K562 (cell line): ENCODE data around the gene SAMD8. TPM values are rescaled to one million over a fixed set of nuclear protein-coding genes. Genes with fewer than 3 reads are reported as not detected.

Experiments used
- CHD2 ChIP-seq: IDR thresholded peaks from 2 replicates; pipeline ENCODE4 v1.6.1; 2011; ENCODE audit warnings: low read depth, low read length
- CREBBP ChIP-seq: IDR thresholded peaks from one replicate; pipeline ENCODE4 v1.6.1; 2012; ENCODE audit warnings: low read depth, mild to moderate bottlenecking, control low read depth, inconsistent platforms, low read length
- GABPB1 ChIP-seq: sonication (generic); formaldehyde crosslinking; IDR thresholded peaks from 2 replicates; pipeline ENCODE4 v1.8.0; 2022; ENCODE audit warnings: mild to moderate bottlenecking, missing genetic modification reagents
- KDM2B ChIP-seq: fragments of 250-450 bp; sonication (Bioruptor Pico); IDR thresholded peaks from 2 replicates; pipeline ENCODE4 v1.8.0; 2021; ENCODE audit warnings: mild to moderate bottlenecking, moderate library complexity
- NFE2L1 ChIP-seq: fragments of 450-650 bp; IDR thresholded peaks from 2 replicates; pipeline ENCODE4 v1.6.1; 2016; ENCODE audit warnings: missing genetic modification characterization, low read depth, mild to moderate bottlenecking, missing compliant biosample characterization, moderate library complexity, borderline replicate concordance
- RBM14 ChIP-seq: fragments of 200-400 bp; formaldehyde crosslinking; IDR thresholded peaks from 2 replicates; pipeline ENCODE4 v1.6.1; 2018; ENCODE audit warnings: low read depth, mild to moderate bottlenecking, low read length, moderate library complexity, borderline replicate concordance; ENCODE audit not compliant: insufficient read depth
- SIRT6 ChIP-seq: IDR thresholded peaks from one replicate; pipeline ENCODE4 v1.6.1; 2012; ENCODE audit warnings: low read depth, mild to moderate bottlenecking, control low read depth, inconsistent platforms, low read length, moderate library complexity
- ZNF41 ChIP-seq: fragments of 250-450 bp; sonication (Bioruptor Pico); conservative IDR thresholded peaks from 2 replicates; pipeline ENCODE4 v1.4.0; 2020; ENCODE audit warnings: mild to moderate bottlenecking
- polyA plus RNA-seq, 8 experiments: library from polyadenylated mRNA; depleted of rRNA in 4 of 8; stranded (reverse) in 5 of 8; unstranded in 3 of 8; fragments of >200 nt; fragmentation: Nextera tagmentation in 2 of 8; fragmentation: Illumina TruSeq in 1 of 8; extraction: Ambion mirVana in 2 of 8; extraction: Trizol in 1 of 8; gene quantifications; 2 replicates each; pipeline versions ENCODE4 v1.2.1 to v1.2.3, GENCODE V29; 2011 to 2014; ENCODE audit warnings: inconsistent platforms in 1 of 8, missing spikeins in 1 of 8
- total RNA-seq, 7 experiments: library from RNA; depleted of rRNA in 6 of 7; stranded (reverse); fragments of >200 nt in 6 of 7; fragmentation: Illumina TruSeq in 2 of 7; extraction: Trizol in 2 of 7; gene quantifications; 2 replicates each; pipeline versions ENCODE4 v1.2.1 to v1.2.3, GENCODE V29; 2011 to 2021; ENCODE audit warnings: low replicate concordance in 1 of 7
- TF ChIP-seq, protein P1 (sequence below), 2 experiments: fragments of 450-650 bp in 1 of 2; sonication (generic) in 1 of 2; formaldehyde crosslinking in 1 of 2; IDR thresholded peaks; 2 replicates each; pipeline versions ENCODE4 v1.7.1 to v1.9.0; 2016 to 2022; ENCODE audit warnings: inconsistent platforms in 1 of 2, mild to moderate bottlenecking in 1 of 2, missing genetic modification reagents in 1 of 2

Gene SAMD8
- total and polyA plus RNA-seq, 9 of the 15 experiments (the other 6 are each of a cell fraction or from before 2014, with no cell fraction given) = 2.7 to 16.1 (median 6.2) TPM

DNA sequence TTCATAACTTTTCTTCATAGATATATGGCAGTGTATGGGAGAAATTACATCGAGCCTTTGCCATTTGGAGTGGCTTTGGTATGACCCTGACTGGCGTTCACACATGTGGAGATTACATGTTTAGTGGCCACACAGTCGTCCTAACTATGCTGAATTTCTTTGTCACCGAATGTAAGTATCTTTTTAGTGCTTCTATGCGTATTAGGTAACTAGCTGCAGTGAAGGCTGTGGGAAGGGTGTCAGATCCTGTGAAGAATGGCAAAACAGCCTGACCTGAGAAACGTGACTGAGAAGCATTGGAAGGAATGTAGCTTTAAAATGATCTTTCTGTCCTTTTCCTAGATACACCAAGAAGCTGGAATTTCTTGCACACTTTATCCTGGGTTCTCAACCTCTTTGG lies 64.6 kb downstream of the SAMD8 start (continued):
- TF ChIP-seq, protein P1, sequence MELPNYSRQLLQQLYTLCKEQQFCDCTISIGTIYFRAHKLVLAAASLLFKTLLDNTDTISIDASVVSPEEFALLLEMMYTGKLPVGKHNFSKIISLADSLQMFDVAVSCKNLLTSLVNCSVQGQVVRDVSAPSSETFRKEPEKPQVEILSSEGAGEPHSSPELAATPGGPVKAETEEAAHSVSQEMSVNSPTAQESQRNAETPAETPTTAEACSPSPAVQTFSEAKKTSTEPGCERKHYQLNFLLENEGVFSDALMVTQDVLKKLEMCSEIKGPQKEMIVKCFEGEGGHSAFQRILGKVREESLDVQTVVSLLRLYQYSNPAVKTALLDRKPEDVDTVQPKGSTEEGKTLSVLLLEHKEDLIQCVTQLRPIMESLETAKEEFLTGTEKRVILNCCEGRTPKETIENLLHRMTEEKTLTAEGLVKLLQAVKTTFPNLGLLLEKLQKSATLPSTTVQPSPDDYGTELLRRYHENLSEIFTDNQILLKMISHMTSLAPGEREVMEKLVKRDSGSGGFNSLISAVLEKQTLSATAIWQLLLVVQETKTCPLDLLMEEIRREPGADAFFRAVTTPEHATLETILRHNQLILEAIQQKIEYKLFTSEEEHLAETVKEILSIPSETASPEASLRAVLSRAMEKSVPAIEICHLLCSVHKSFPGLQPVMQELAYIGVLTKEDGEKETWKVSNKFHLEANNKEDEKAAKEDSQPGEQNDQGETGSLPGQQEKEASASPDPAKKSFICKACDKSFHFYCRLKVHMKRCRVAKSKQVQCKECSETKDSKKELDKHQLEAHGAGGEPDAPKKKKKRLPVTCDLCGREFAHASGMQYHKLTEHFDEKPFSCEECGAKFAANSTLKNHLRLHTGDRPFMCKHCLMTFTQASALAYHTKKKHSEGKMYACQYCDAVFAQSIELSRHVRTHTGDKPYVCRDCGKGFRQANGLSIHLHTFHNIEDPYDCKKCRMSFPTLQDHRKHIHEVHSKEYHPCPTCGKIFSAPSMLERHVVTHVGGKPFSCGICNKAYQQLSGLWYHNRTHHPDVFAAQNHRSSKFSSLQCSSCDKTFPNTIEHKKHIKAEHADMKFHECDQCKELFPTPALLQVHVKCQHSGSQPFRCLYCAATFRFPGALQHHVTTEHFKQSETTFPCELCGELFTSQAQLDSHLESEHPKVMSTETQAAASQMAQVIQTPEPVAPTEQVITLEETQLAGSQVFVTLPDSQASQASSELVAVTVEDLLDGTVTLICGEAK (IDR thresholded peaks at IDR 0.05) = no peak
- TF ChIP-seq, protein P1 (CRISPR knock-in tag; IDR thresholded peaks at IDR 0.05) = no peak
- TF ChIP-seq SIRT6 = no peak
- no peak for TF ChIP-seq GABPB1 (CRISPR knock-in tag)
- TF ChIP-seq ZNF41 (CRISPR knock-in tag) = no peak
- no peak for TF ChIP-seq CREBBP
- TF ChIP-seq RBM14 = no peak
- TF ChIP-seq KDM2B (CRISPR knock-in tag) = no peak
- no peak for TF ChIP-seq CHD2
- no peak for TF ChIP-seq NFE2L1
- TF ChIP-seq, all 486 proteins: peak for 0
